Activated T-helper 17 cell treated with anti-CD3 and anti-CD28 coated beads, Interleukin-2, amount 50 U/mL, for 72 hours (primary cell): Measurements from ENCODE around the gene FAM43A. TPM values are rescaled to one million over a fixed set of nuclear protein-coding genes. Genes with fewer than 3 reads are reported as not detected.

Experiments used
- ATAC-seq: fragments of 150-1000 bp; cut with Tn5 transposase; replicated peaks from 2 replicates; pipeline ENCODE4 v1.10.0; 2021; ENCODE audit warnings: mild to moderate bottlenecking, moderate library complexity
- H3K27ac Mint-ChIP-seq: one replicate; pipeline ENCODE4 v1.8.0; 2022; ENCODE audit warnings: mixed read lengths
- H3K27me3 Mint-ChIP-seq: one replicate; pipeline ENCODE4 v1.8.0; 2022; ENCODE audit warnings: mixed read lengths
- H3K36me3 Mint-ChIP-seq: one replicate; pipeline ENCODE4 v1.8.0; 2022; ENCODE audit warnings: low read depth, mild to moderate bottlenecking, mixed read lengths
- H3K4me1 Mint-ChIP-seq: one replicate; pipeline ENCODE4 v1.8.0; 2022; ENCODE audit warnings: mixed read lengths
- H3K4me3 Mint-ChIP-seq: one replicate; pipeline ENCODE4 v1.8.0; 2022; ENCODE audit warnings: mild to moderate bottlenecking, mixed read lengths
- H3K9me3 Mint-ChIP-seq: one replicate; pipeline ENCODE4 v1.8.0; 2022; ENCODE audit warnings: mixed read lengths
- total RNA-seq, 2 donors: library from RNA; stranded (reverse); gene quantifications; one replicate each; pipeline ENCODE4 v1.2.3, GENCODE V29; 2022

FAM43A gene
- total RNA-seq, 2 donors from 2014 or later, result 7.1 to 32.6 TPM

GRCh38 chr3:194686414-194686815 lies 732 bp downstream of the FAM43A start:
- peak overlapping the region; percentile 82 for H3K27ac Mint-ChIP-seq
- H3K27me3 Mint-ChIP-seq, result peaks cover 4% of the 10 kb centered on the region
- H3K9me3 Mint-ChIP-seq, result no peaks in the 10 kb centered on the region
- ATAC-seq, result no peak
- H3K4me3 Mint-ChIP-seq, result peak overlapping the region; percentile 94
- peaks cover 42% of the 10 kb centered on the region for H3K36me3 Mint-ChIP-seq
- H3K4me1 Mint-ChIP-seq, result peaks cover 52% of the 10 kb centered on the region

GRCh38 chr3:194686816-194687637 lies 1.3 kb downstream of the FAM43A start:
- Mint-ChIP-seq H3K27me3 (peaks cover 4% of the 10 kb centered on the region), H3K27ac (peak overlapping the region; percentile 82), H3K4me1 (peaks cover 52% of the 10 kb centered on the region), H3K36me3 (peaks cover 42% of the 10 kb centered on the region), H3K4me3 (peak overlapping the region; percentile 94), H3K9me3 (no peaks in the 10 kb centered on the region)
- no peak for ATAC-seq

GRCh38 chr3:194687638-194688199 lies 2.0 kb downstream of the FAM43A start:
- ATAC-seq, result peak; percentile 54
- peaks cover 4% of the 10 kb centered on the region for H3K27me3 Mint-ChIP-seq
- peak overlapping the region; percentile 72 for H3K27ac Mint-ChIP-seq
- no peaks in the 10 kb centered on the region for H3K9me3 Mint-ChIP-seq
- H3K4me1 Mint-ChIP-seq, result peaks cover 45% of the 10 kb centered on the region
- peaks cover 42% of the 10 kb centered on the region for H3K36me3 Mint-ChIP-seq
- H3K4me3 Mint-ChIP-seq, result peak overlapping the region; percentile 94

GRCh38 chr3:194688200-194688740 lies 2.6 kb downstream of the FAM43A start:
- Mint-ChIP-seq H3K36me3 (peaks cover 42% of the 10 kb centered on the region), H3K4me3 (peak overlapping the region; percentile 94), H3K27me3 (peaks cover 4% of the 10 kb centered on the region), H3K27ac (peak overlapping the region; percentile 45), H3K4me1 (peaks cover 41% of the 10 kb centered on the region), H3K9me3 (no peaks in the 10 kb centered on the region)
- peak; percentile 19 for ATAC-seq

GRCh38 chr3:194688946-194689345 lies 3.3 kb downstream of the FAM43A start:
- H3K9me3 Mint-ChIP-seq, result no peaks in the 10 kb centered on the region
- H3K4me3 Mint-ChIP-seq, result peak overlapping the region; percentile 94
- peaks cover 42% of the 10 kb centered on the region for H3K36me3 Mint-ChIP-seq
- peak overlapping the region; percentile 45 for H3K27ac Mint-ChIP-seq
- H3K4me1 Mint-ChIP-seq, result peaks cover 37% of the 10 kb centered on the region
- peaks cover 3% of the 10 kb centered on the region for H3K27me3 Mint-ChIP-seq
- no peak for ATAC-seq

- peak overlapping the region; percentile 94 for H3K4me3 Mint-ChIP-seq
- peak overlapping the region; percentile 45 for H3K27ac Mint-ChIP-seq
- H3K27me3 Mint-ChIP-seq, result no peaks in the 10 kb centered on the region
- no peak for ATAC-seq
- no peaks in the 10 kb centered on the region for H3K9me3 Mint-ChIP-seq
- H3K4me1 Mint-ChIP-seq, result peaks cover 32% of the 10 kb centered on the region
- H3K36me3 Mint-ChIP-seq, result peaks cover 42% of the 10 kb centered on the region
Measured at GRCh38 chr3:194689493-194689944, 3.8 kb downstream of the FAM43A start.

GRCh38 chr3:194690501-194691372 lies 5.1 kb downstream of the FAM43A start:
- no peak for ATAC-seq
- Mint-ChIP-seq H3K27me3 (no peaks in the 10 kb centered on the region), H3K4me1 (peaks cover 25% of the 10 kb centered on the region), H3K27ac (no peak overlapping the region), H3K36me3 (peaks cover 36% of the 10 kb centered on the region), H3K9me3 (no peaks in the 10 kb centered on the region), H3K4me3 (peak overlapping the region; percentile 2)

- Mint-ChIP-seq H3K27ac (no peak overlapping the region), H3K36me3 (peaks cover 26% of the 10 kb centered on the region)
Measured at GRCh38 chr3:194691481-194692283, 6.0 kb downstream of the FAM43A start.

GRCh38 chr3:194696702-194697101 lies 11.0 kb downstream of the FAM43A start:
- Mint-ChIP-seq H3K36me3 (no peaks in the 10 kb centered on the region), H3K4me1 (no peaks in the 10 kb centered on the region), H3K4me3 (no peak overlapping the region), H3K27ac (no peak overlapping the region), H3K27me3 (peaks cover 4% of the 10 kb centered on the region), H3K9me3 (no peaks in the 10 kb centered on the region)
- no peak for ATAC-seq

More at GRCh38 chr3:194691481-194692283, 6.0 kb downstream of the FAM43A start:
- Mint-ChIP-seq H3K4me1 (peaks cover 25% of the 10 kb centered on the region), H3K4me3 (no peak overlapping the region), H3K27me3 (no peaks in the 10 kb centered on the region), H3K9me3 (no peaks in the 10 kb centered on the region)
- no peak for ATAC-seq

GRCh38 chr3:194702545-194702944 lies 16.9 kb downstream of the FAM43A start:
- Mint-ChIP-seq H3K36me3 (no peaks in the 10 kb centered on the region), H3K27me3 (peaks cover 7% of the 10 kb centered on the region), H3K27ac (no peak overlapping the region), H3K9me3 (no peaks in the 10 kb centered on the region), H3K4me1 (no peaks in the 10 kb centered on the region), H3K4me3 (no peak overlapping the region)
- no peak for ATAC-seq

GRCh38 chr3:194705227-194705626 lies 19.5 kb downstream of the FAM43A start:
- H3K4me3 Mint-ChIP-seq, result no peak overlapping the region
- H3K27me3 Mint-ChIP-seq, result peaks cover 3% of the 10 kb centered on the region
- H3K27ac Mint-ChIP-seq, result no peak overlapping the region
- H3K36me3 Mint-ChIP-seq, result no peaks in the 10 kb centered on the region
- H3K9me3 Mint-ChIP-seq, result peaks cover 5% of the 10 kb centered on the region
- ATAC-seq, result no peak
- no peaks in the 10 kb centered on the region for H3K4me1 Mint-ChIP-seq

GRCh38 chr3:194705761-194706160 lies 20.1 kb downstream of the FAM43A start:
- Mint-ChIP-seq H3K36me3 (no peaks in the 10 kb centered on the region), H3K27me3 (peaks cover 3% of the 10 kb centered on the region), H3K27ac (no peak overlapping the region), H3K4me1 (no peaks in the 10 kb centered on the region), H3K9me3 (peaks cover 5% of the 10 kb centered on the region), H3K4me3 (no peak overlapping the region)
- no peak for ATAC-seq

GRCh38 chr3:194707147-194707540 lies 21.5 kb downstream of the FAM43A start:
- H3K4me3 Mint-ChIP-seq, result no peak overlapping the region
- ATAC-seq, result no peak
- no peaks in the 10 kb centered on the region for H3K4me1 Mint-ChIP-seq
- peaks cover 2% of the 10 kb centered on the region for H3K27me3 Mint-ChIP-seq
- H3K9me3 Mint-ChIP-seq, result peaks cover 5% of the 10 kb centered on the region
- H3K27ac Mint-ChIP-seq, result no peak overlapping the region
- no peaks in the 10 kb centered on the region for H3K36me3 Mint-ChIP-seq
